H9 (cell line): ENCODE data around the gene KCNN3. TPM values are rescaled to one million over a fixed set of nuclear protein-coding genes. Genes with fewer than 3 reads are reported as not detected.

Source experiments
- DNase-seq: peaks from one replicate; pipeline ENCODE4 v3.0.0-alpha.2; 2017
- H2AFZ ChIP-seq: one replicate; pipeline ENCODE4 v1.6.1; 2013; ENCODE audit warnings: mild to moderate bottlenecking, low read length, control low read depth, moderate library complexity
- H2AK5ac ChIP-seq: 2 replicates; pipeline ENCODE4 v1.6.1; 2013; ENCODE audit warnings: low read length, control low read depth, mixed read lengths; ENCODE audit not compliant: insufficient read length
- H2BK120ac ChIP-seq: one replicate; pipeline ENCODE4 v1.6.1; 2013; ENCODE audit warnings: low read depth, mild to moderate bottlenecking, low read length, control low read depth, inconsistent platforms; ENCODE audit not compliant: poor library complexity, severe bottlenecking
- H2BK12ac ChIP-seq: 2 replicates; pipeline ENCODE4 v1.6.1; 2013; ENCODE audit warnings: low read length, control low read depth, mixed read lengths, low read depth; ENCODE audit not compliant: insufficient read length
- H2BK15ac ChIP-seq: 2 replicates; pipeline ENCODE4 v1.6.1; 2013; ENCODE audit warnings: low read depth, low read length, control low read depth
- H2BK20ac ChIP-seq: one replicate; pipeline ENCODE4 v1.6.1; 2013; ENCODE audit warnings: low read depth, mild to moderate bottlenecking, low read length, control low read depth, inconsistent platforms; ENCODE audit not compliant: poor library complexity, severe bottlenecking
- H2BK5ac ChIP-seq: 2 replicates; pipeline ENCODE4 v1.6.1; 2013; ENCODE audit warnings: low read length, control low read depth, mixed read lengths; ENCODE audit not compliant: insufficient read length
- H3K14ac ChIP-seq: 2 replicates; pipeline ENCODE4 v1.6.1; 2013; ENCODE audit warnings: low read length, control low read depth; ENCODE audit not compliant: insufficient read depth
- H3K18ac ChIP-seq: 2 replicates; pipeline ENCODE4 v1.6.1; 2013; ENCODE audit warnings: low read depth, mild to moderate bottlenecking, mixed read lengths, low read length, control low read depth; ENCODE audit not compliant: insufficient read length
- H3K23ac ChIP-seq: 2 replicates; pipeline ENCODE4 v1.6.1; 2013; ENCODE audit warnings: low read length, control low read depth, mixed read lengths, low read depth; ENCODE audit not compliant: insufficient read length
- H3K23me2 ChIP-seq: 2 replicates; pipeline ENCODE4 v1.6.1; 2013; ENCODE audit warnings: low read depth, mild to moderate bottlenecking, mixed read lengths, low read length, control low read depth; ENCODE audit not compliant: insufficient read length, poor library complexity, severe bottlenecking
- H3K27ac ChIP-seq: 2 replicates; pipeline ENCODE4 v1.5.1; 2013; ENCODE audit warnings: low read length, control low read depth, mixed read lengths, low read depth; ENCODE audit not compliant: insufficient read length
- H3K27me3 ChIP-seq: 2 replicates; pipeline ENCODE4 v1.6.1; 2013; ENCODE audit warnings: low read length, control low read depth, inconsistent platforms; ENCODE audit not compliant: insufficient read depth
- H3K4ac ChIP-seq: 2 replicates; pipeline ENCODE4 v1.6.1; 2013; ENCODE audit warnings: low read depth, mild to moderate bottlenecking, control low read depth, inconsistent platforms, low read length, moderate library complexity
- H3K4me1 ChIP-seq: 2 replicates; pipeline ENCODE4 v1.6.1; 2013; ENCODE audit warnings: low read length, control low read depth, inconsistent platforms; ENCODE audit not compliant: insufficient read depth
- H3K4me2 ChIP-seq: 2 replicates; pipeline ENCODE4 v1.6.1; 2013; ENCODE audit warnings: low read length, control low read depth, mixed read lengths; ENCODE audit not compliant: insufficient read length, insufficient read depth
- H3K56ac ChIP-seq: 2 replicates; pipeline ENCODE4 v1.6.1; 2013; ENCODE audit warnings: low read depth, mild to moderate bottlenecking, mixed read lengths, low read length, control low read depth; ENCODE audit not compliant: insufficient read length
- H3K79me1 ChIP-seq: 2 replicates; pipeline ENCODE4 v1.6.1; 2013; ENCODE audit warnings: low read depth, mild to moderate bottlenecking, moderate library complexity, low read length, control low read depth, inconsistent platforms; ENCODE audit not compliant: insufficient read depth, poor library complexity, severe bottlenecking
- H3K79me2 ChIP-seq: 2 replicates; pipeline ENCODE4 v1.6.1; 2013; ENCODE audit warnings: low read length, control low read depth, inconsistent platforms; ENCODE audit not compliant: insufficient read depth
- H3K9ac ChIP-seq: 2 replicates; pipeline ENCODE4 v1.6.1; 2013; ENCODE audit warnings: low read length, control low read depth, mixed read lengths; ENCODE audit not compliant: insufficient read length; ENCODE audit errors: extremely low read depth
- H3K9me3 ChIP-seq: one replicate; pipeline ENCODE4 v1.6.1; 2013; ENCODE audit warnings: low read depth, low read length, inconsistent platforms; ENCODE audit not compliant: control insufficient read depth
- H3T11ph ChIP-seq: one replicate; pipeline ENCODE4 v1.6.1; 2013; ENCODE audit warnings: mild to moderate bottlenecking, low read length, control low read depth, inconsistent platforms
- H4K20me1 ChIP-seq: one replicate; pipeline ENCODE4 v1.6.1; 2013; ENCODE audit not compliant: control insufficient read depth, insufficient read length, insufficient read depth
- H4K5ac ChIP-seq: 2 replicates; pipeline ENCODE4 v1.6.1; 2013; ENCODE audit warnings: low read depth, mild to moderate bottlenecking, mixed read lengths, low read length, control low read depth; ENCODE audit not compliant: insufficient read length
- H4K8ac ChIP-seq: replicated peaks from 2 replicates; pipeline ENCODE4 v1.6.1; 2013; ENCODE audit warnings: low read length, control low read depth, mixed read lengths, low read depth; ENCODE audit not compliant: insufficient read length
- H4K91ac ChIP-seq: 2 replicates; pipeline ENCODE4 v1.6.1; 2013; ENCODE audit warnings: low read depth, mild to moderate bottlenecking, moderate library complexity, mixed read lengths, low read length, control low read depth; ENCODE audit not compliant: insufficient read length
- H3K27ac Mint-ChIP-seq, 3 experiments: 2 replicates in 2 of 3; 3 replicates in 1 of 3; pipeline ENCODE4 v1.8.0; 2020 to 2021; ENCODE audit warnings: mixed read lengths in 3 of 3, mild to moderate bottlenecking in 1 of 3, moderate library complexity in 1 of 3
- H3K27me3 Mint-ChIP-seq: 2 replicates; pipeline ENCODE4 v1.8.0; 2021; ENCODE audit warnings: low read depth, mild to moderate bottlenecking, moderate library complexity, mixed read lengths
- H3K36me3 Mint-ChIP-seq, 3 experiments: 2 replicates in 2 of 3; 3 replicates in 1 of 3; pipeline ENCODE4 v1.8.0; 2020 to 2021; ENCODE audit warnings: low read depth in 3 of 3, mixed read lengths in 3 of 3; ENCODE audit not compliant: insufficient read depth in 1 of 3
- H3K4me1 Mint-ChIP-seq, 2 experiments: 2 replicates each; pipeline ENCODE4 v1.8.0; 2020; ENCODE audit warnings: mixed read lengths in 2 of 2
- H3K4me3 Mint-ChIP-seq, 2 experiments: 2 replicates in 1 of 2; 3 replicates in 1 of 2; pipeline ENCODE4 v1.8.0; 2020 to 2021; ENCODE audit warnings: mild to moderate bottlenecking in 2 of 2, mixed read lengths in 2 of 2, moderate library complexity in 1 of 2
- H3K9me3 Mint-ChIP-seq, 2 experiments: 2 replicates in 1 of 2; 3 replicates in 1 of 2; pipeline ENCODE4 v1.8.0; 2020; ENCODE audit warnings: mild to moderate bottlenecking in 2 of 2, mixed read lengths in 2 of 2, moderate library complexity in 1 of 2
- WGBS: extraction: QIAGEN DNeasy Blood & Tissue Kit; methylation state at CpG from one replicate; pipeline ENCODE4 v1.1.7; 2013; ENCODE audit warnings: missing lambda C conversion rate, low lambda C conversion rate, mixed read lengths; ENCODE audit not compliant: insufficient read length; ENCODE audit errors: extremely low coverage; 5-methylcytosine and 5-hydroxymethylcytosine counted together
- total RNA-seq: library from RNA; stranded (reverse); gene quantifications from 2 replicates; pipeline ENCODE4 v1.2.1, GENCODE V29; 2021
- TF ChIP-seq, protein P1 (sequence below): fragments of 200-600 bp; sonication (generic); conservative IDR thresholded peaks from 3 replicates; pipeline ENCODE4 v1.8.0; 2021; ENCODE audit warnings: antibody characterized with exemption, mild to moderate bottlenecking

Gene KCNN3
- total RNA-seq, 1 experiment from 2014 or later: 0.83 TPM

DNA sequence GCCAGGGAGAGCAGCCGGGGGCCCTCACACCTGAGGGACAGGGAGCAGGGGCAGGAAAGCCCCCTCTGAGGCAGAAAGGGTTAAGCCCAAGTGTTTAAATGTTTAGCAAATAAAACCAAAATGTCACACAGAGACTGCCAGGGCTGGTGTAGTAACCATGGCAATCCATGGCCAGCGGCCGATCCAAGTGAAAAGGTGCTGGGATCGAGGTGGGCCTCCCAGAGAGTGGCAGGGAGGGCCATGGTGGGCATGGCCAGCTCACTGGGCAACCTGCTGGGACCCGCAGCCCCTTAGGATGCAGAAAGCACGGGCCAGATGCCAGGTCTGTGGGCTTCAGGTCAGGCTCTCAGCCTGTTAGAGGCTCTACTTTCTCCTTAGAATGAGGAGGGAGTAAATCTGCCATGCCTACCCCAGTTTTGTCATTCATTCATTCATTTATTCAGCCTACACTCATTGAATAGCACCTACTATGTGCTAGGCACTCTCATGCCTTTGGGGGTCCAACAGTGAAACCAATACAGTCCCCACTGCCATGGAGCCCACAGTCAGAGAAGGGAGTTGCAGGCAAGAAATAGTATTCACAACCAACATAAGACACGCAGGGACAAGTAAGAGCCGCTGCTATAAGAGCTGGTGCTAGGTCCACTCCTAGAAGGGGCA is 56.1 kb downstream of the KCNN3 start:
- Histone ChIP-seq H3K4me2 (no peak overlapping the region), H3K79me2 (no peaks in the 10 kb centered on the region), H3K9me3 (no peaks in the 10 kb centered on the region), H2AFZ (no peak overlapping the region), H3K4ac (no peak overlapping the region), H2BK5ac (no peak overlapping the region), H3K27ac (no peak overlapping the region), H4K5ac (no peak overlapping the region), H2BK12ac (no peak overlapping the region), H2BK20ac (no peak overlapping the region), H2BK15ac (no peak overlapping the region), H3K23ac (no peak overlapping the region), H4K91ac (no peak overlapping the region), H3K14ac (no peak overlapping the region), H2AK5ac (no peak overlapping the region), H3K23me2 (no peaks in the 10 kb centered on the region), H3K27me3 (no peaks in the 10 kb centered on the region), H3K79me1 (no peaks in the 10 kb centered on the region), H4K20me1 (no peaks in the 10 kb centered on the region), H3T11ph (no peak overlapping the region), H3K56ac (no peak overlapping the region), H3K18ac (no peak overlapping the region), H2BK120ac (no peak overlapping the region), H3K9ac (no peak overlapping the region), H4K8ac (no peak overlapping the region), H3K4me1 (no peaks in the 10 kb centered on the region)
- WGBS: no CpG with 5 or more reads among the region's 8 CpGs
- DNase-seq: no peak
- Mint-ChIP-seq H3K36me3 (no peaks in the 10 kb centered on the region; a peak in 1 of 7 replicates), H3K4me1 (peaks cover 30 to 36% of the 10 kb centered on the region in 2 experiments), H3K9me3 (no peaks in the 10 kb centered on the region), H3K4me3 (no peak overlapping the region), H3K27ac (peak overlapping the region in 2 of 3 experiments; percentile 48 to 63; a peak in 2 of 7 replicates), H3K27me3 (no peaks in the 10 kb centered on the region; the same call in 1 of the 2 replicates)
- TF ChIP-seq, protein P1, sequence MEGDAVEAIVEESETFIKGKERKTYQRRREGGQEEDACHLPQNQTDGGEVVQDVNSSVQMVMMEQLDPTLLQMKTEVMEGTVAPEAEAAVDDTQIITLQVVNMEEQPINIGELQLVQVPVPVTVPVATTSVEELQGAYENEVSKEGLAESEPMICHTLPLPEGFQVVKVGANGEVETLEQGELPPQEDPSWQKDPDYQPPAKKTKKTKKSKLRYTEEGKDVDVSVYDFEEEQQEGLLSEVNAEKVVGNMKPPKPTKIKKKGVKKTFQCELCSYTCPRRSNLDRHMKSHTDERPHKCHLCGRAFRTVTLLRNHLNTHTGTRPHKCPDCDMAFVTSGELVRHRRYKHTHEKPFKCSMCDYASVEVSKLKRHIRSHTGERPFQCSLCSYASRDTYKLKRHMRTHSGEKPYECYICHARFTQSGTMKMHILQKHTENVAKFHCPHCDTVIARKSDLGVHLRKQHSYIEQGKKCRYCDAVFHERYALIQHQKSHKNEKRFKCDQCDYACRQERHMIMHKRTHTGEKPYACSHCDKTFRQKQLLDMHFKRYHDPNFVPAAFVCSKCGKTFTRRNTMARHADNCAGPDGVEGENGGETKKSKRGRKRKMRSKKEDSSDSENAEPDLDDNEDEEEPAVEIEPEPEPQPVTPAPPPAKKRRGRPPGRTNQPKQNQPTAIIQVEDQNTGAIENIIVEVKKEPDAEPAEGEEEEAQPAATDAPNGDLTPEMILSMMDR: no peak
